NB4 (cell line): ENCODE results near the gene KIF6.

Experiments
- CTCF ChIP-seq: IDR thresholded peaks from one replicate; pipeline ENCODE4 v1.5.1; 2012; ENCODE audit warnings: low read depth, low read length
- MAX ChIP-seq: IDR thresholded peaks from 2 replicates; pipeline ENCODE4 v1.6.1; 2011; ENCODE audit warnings: low read depth, low read length
- MYC ChIP-seq: IDR thresholded peaks from 2 replicates; pipeline ENCODE4 v1.6.1; 2011; ENCODE audit warnings: low read depth, low read length
- POLR2A ChIP-seq: IDR thresholded peaks from 2 replicates; pipeline ENCODE4 v1.6.1; 2011; ENCODE audit warnings: mild to moderate bottlenecking; ENCODE audit not compliant: insufficient read length; ENCODE audit errors: extremely low read depth

GRCh38 chr6:39310542-39310941 is 414.7 kb downstream of the KIF6 start:
- TF ChIP-seq POLR2A (no peak), MYC (no peak), CTCF (no peak), MAX (no peak)
